SU-DHL-6 (cell line): ENCODE measurements around the gene RILP.

Source experiments
- H2AFZ ChIP-seq: fragments of 200-600 bp; sonication (generic); 2 replicates; pipeline ENCODE4 v1.6.1; 2014; ENCODE audit warnings: low read depth, mild to moderate bottlenecking, moderate library complexity, mixed read lengths, antibody characterized with exemption, low read length; ENCODE audit not compliant: severe bottlenecking
- H3F3A ChIP-seq: fragments of 200-600 bp; shearing (Covaris generic); 2 replicates; pipeline ENCODE4 v1.6.0; 2016; ENCODE audit warnings: antibody characterized with exemption, mild to moderate bottlenecking; ENCODE audit not compliant: insufficient read depth
- H3K27ac ChIP-seq: fragments of 200-600 bp; sonication (generic); 2 replicates; pipeline ENCODE4 v1.5.1; 2016; ENCODE audit warnings: low read depth, mild to moderate bottlenecking, low read length, moderate library complexity, mixed read lengths
- H3K27me3 ChIP-seq: fragments of 200-600 bp; sonication (generic), shearing (Covaris generic); 2 replicates; pipeline ENCODE4 v1.6.0; 2014; ENCODE audit warnings: mild to moderate bottlenecking, low read length
- H3K36me3 ChIP-seq: fragments of 200-600 bp; sonication (generic); 2 replicates; pipeline ENCODE4 v1.6.1; 2014; ENCODE audit warnings: mild to moderate bottlenecking, low read length, mixed read lengths
- H3K4me2 ChIP-seq: fragments of 300-600, 200-600 bp; shearing (Covaris generic), sonication (generic); 2 replicates; pipeline ENCODE4 v1.6.0; 2014; ENCODE audit warnings: low read length, low read depth, mild to moderate bottlenecking; ENCODE audit not compliant: poor library complexity, severe bottlenecking
- H3K4me3 ChIP-seq: fragments of 200-600 bp; sonication (generic); 2 replicates; pipeline ENCODE4 v1.5.1; 2014; ENCODE audit warnings: antibody characterized with exemption, low read length, mild to moderate bottlenecking, mixed read lengths; ENCODE audit not compliant: insufficient read depth, poor library complexity, severe bottlenecking
- H3K79me2 ChIP-seq: fragments of 200-600 bp; sonication (generic); 2 replicates; pipeline ENCODE4 v1.6.1; 2014; ENCODE audit warnings: mild to moderate bottlenecking, low read length, moderate library complexity; ENCODE audit not compliant: insufficient read depth
- H3K9ac ChIP-seq: fragments of 200-600 bp; sonication (generic); 2 replicates; pipeline ENCODE4 v1.7.0; 2014; ENCODE audit warnings: mild to moderate bottlenecking, low read length
- H3K9me2 ChIP-seq: fragments of 200-600 bp; sonication (generic); replicated peaks from 2 replicates; pipeline ENCODE4 v1.6.1; 2014; ENCODE audit warnings: low read length; ENCODE audit not compliant: insufficient read depth
- H3K9me3 ChIP-seq: fragments of 200-600 bp; sonication (generic); 2 replicates; pipeline ENCODE4 v1.6.1; 2014; ENCODE audit warnings: low read length, mixed read lengths; ENCODE audit not compliant: insufficient read depth
- H4K20me1 ChIP-seq: fragments of 200-600 bp; sonication (generic); 2 replicates; pipeline ENCODE4 v1.6.1; 2014; ENCODE audit warnings: low read depth, mild to moderate bottlenecking, antibody characterized with exemption, low read length, moderate library complexity, mixed read lengths
- CTCF ChIP-seq: fragments of 200-600 bp; sonication (generic); IDR thresholded peaks from one replicate; pipeline ENCODE4 v1.5.1; 2017; ENCODE audit warnings: antibody characterized with exemption, mild to moderate bottlenecking, low read length, moderate library complexity; ENCODE audit not compliant: insufficient read depth, poor library complexity, severe bottlenecking
- EZH2phosphoT487 ChIP-seq: fragments of 200-600 bp; sonication (generic), shearing (Covaris generic); conservative IDR thresholded peaks from 2 replicates; pipeline ENCODE4 v1.6.1; 2018; ENCODE audit warnings: mild to moderate bottlenecking, antibody characterized with exemption, low read length, moderate library complexity, mixed read lengths

The RILP gene

DNA sequence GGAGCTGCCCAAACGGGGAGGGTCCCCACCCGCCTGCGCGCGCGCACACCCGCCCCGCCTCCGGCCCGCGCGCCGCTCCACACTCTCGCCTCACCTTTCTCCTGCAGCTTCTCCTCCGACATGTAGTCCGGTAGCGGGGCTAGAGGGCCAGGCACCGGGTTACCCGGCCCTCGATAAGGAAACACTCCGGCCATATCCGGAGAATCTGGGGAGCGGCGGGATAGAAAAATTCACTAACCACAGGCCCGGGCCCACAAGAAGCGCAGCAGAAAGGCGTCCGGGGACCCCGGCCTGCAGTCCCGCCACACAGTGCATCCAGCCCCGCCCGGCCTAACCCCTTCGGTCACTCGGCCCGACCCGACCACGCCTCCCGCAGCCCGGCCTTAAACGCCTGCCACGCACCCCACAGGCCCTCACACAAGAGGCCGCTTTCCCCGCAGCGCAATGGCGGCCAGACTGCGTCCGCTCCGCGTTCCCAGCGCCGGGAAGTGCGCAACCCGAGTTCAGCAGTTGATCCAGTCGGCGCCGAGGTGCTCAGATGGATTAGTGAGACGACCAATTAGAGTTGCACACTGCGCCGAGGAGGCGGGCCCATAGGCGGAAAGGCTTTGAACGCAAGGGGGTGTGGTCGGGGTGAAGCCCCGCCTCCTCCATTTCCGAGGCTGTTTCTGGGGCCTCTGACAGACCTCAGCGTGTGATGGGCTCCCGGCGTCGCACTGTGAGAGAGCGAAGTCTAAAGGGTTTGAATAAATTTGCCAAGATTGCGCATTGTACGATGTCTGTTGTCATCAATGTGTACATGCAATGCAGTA is 34.9 kb upstream of the RILP start, which contains the start of gene PRPF8:
PRPF8 (minus strand) TSS at position 490 of the 812 bp plus-strand sequence; CDS start at position 194, 296 bp downstream.
- H3K9me2 ChIP-seq = no peaks in the 10 kb centered on the region
- peak within 1 kb of the TSS; percentile 90 for H3K4me3 ChIP-seq
- H3K9ac ChIP-seq = peak within 1 kb of the TSS; percentile 91
- peaks cover 7% of the 10 kb centered on the region; the same call in 1 of the 2 replicates for H4K20me1 ChIP-seq
- H3K9me3 ChIP-seq = no peaks in the 10 kb centered on the region
- TF ChIP-seq EZH2phosphoT487 = no peak
- no peak for TF ChIP-seq CTCF
- peaks cover 19% of the 10 kb centered on the region for H3K36me3 ChIP-seq
- peak within 1 kb of the TSS; percentile 81 for H3K4me2 ChIP-seq
- no peaks in the 10 kb centered on the region for H3F3A ChIP-seq
- H3K27ac ChIP-seq = peak within 1 kb of the TSS; percentile 43
- peak within 1 kb of the TSS; percentile 71 for H2AFZ ChIP-seq
- peaks cover 30% of the 10 kb centered on the region for H3K79me2 ChIP-seq
- no peaks in the 10 kb centered on the region for H3K27me3 ChIP-seq

GRCh38 chr17:1683459-1683858 is 33.8 kb upstream of the RILP start:
- H2AFZ ChIP-seq = no peak overlapping the region
- H3K9ac ChIP-seq = peak overlapping the region; percentile 91
- H3K9me2 ChIP-seq = no peaks in the 10 kb centered on the region
- H3F3A ChIP-seq = no peaks in the 10 kb centered on the region
- no peaks in the 10 kb centered on the region for H3K9me3 ChIP-seq
- H3K27ac ChIP-seq = no peak overlapping the region
- H3K4me2 ChIP-seq = peak overlapping the region; percentile 81
- TF ChIP-seq EZH2phosphoT487 = no peak
- TF ChIP-seq CTCF = no peak
- no peaks in the 10 kb centered on the region for H3K27me3 ChIP-seq
- peaks cover 7% of the 10 kb centered on the region; the same call in 1 of the 2 replicates for H4K20me1 ChIP-seq
- H3K79me2 ChIP-seq = peaks cover 30% of the 10 kb centered on the region
- H3K4me3 ChIP-seq = peak overlapping the region; percentile 90
- peaks cover 25% of the 10 kb centered on the region for H3K36me3 ChIP-seq

DNA sequence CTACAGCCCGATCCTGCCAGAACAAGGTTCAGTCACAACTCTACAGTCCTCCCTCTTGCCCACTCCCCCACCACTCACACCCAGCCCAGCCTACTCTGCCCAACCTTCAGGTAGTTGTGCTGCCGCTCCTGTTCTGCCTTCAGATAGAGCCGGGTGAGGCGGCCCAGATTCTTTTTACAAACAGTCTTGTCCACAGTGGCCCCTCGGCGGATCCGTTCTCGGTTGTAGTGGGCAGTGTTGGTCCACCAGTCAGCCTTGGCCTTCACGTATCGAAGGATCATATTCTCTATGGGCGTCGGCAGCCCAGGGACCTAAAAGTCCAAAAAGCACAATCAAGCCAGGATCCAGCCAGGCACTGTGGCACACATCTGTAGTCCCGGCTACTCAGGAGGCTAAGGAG is 26.7 kb upstream of the RILP start:
- Histone ChIP-seq H3K9me3 (no peaks in the 10 kb centered on the region), H3K9ac (no peak overlapping the region), H3F3A (no peaks in the 10 kb centered on the region), H3K79me2 (no peaks in the 10 kb centered on the region), H3K4me2 (no peak overlapping the region), H3K9me2 (no peaks in the 10 kb centered on the region), H2AFZ (no peak overlapping the region), H4K20me1 (no peaks in the 10 kb centered on the region), H3K36me3 (peaks cover 28% of the 10 kb centered on the region; the same call in 1 of the 2 replicates), H3K4me3 (no peak overlapping the region), H3K27me3 (no peaks in the 10 kb centered on the region), H3K27ac (no peak overlapping the region)
- TF ChIP-seq EZH2phosphoT487 = no peak
